Endothelial cell of umbilical vein (primary cell): ENCODE measurements around the gene NUP155. TPM values are rescaled to one million over a fixed set of nuclear protein-coding genes. Genes with fewer than 3 reads are reported as not detected.
"Not testable (repeated sequence)": the region's sequence is repeated elsewhere in the genome, so short reads cannot be mapped to it uniquely, and the experiment has no call there.

ENCODE experiments used
- BruUV-seq: library from RNA; stranded (reverse); fragments of 400-500 nt; replicated peaks from 2 replicates; lab custom pipeline; 2021; lab: Mats Ljungman, UMichigan
- CTCF ChIA-PET: fragments of 300-600, 350-600 bp; sonication (Branson Sonifier 250); formaldehyde crosslinking; loops from one replicate; lab custom pipeline; 2021; ENCODE audit warnings: antibody characterized with exemption, inconsistent platforms; lab: Charles Lee
- POLR2A ChIA-PET: fragments of 300-600, 350-600 bp; sonication (Branson Sonifier 250); formaldehyde crosslinking; loops from one replicate; lab custom pipeline; 2021; ENCODE audit warnings: antibody characterized with exemption, inconsistent platforms; lab: Charles Lee
- DNase-seq: peaks from one replicate; pipeline ENCODE4 v3.0.0-alpha.2; 2011; ENCODE audit warnings: low read depth, low spot score
- FAIRE-seq: peaks from 2 replicates; lab custom pipeline; 2011; peaks lifted over from hg19 to GRCh38; lab: Jason Lieb, UNC
- H2AFZ ChIP-seq: 2 replicates; pipeline ENCODE4 v1.6.0; 2012; ENCODE audit warnings: low read depth, low read length, control low read depth, inconsistent platforms
- H3K27ac ChIP-seq: 2 replicates; pipeline ENCODE4 v1.5.1; 2011; ENCODE audit warnings: low read depth, mild to moderate bottlenecking, control low read depth, low read length, moderate library complexity; ENCODE audit not compliant: insufficient read depth
- H3K27me3 ChIP-seq, 2 experiments: 2 replicates each; pipeline versions ENCODE4 v1.6.0 to v1.6.1; 2011; ENCODE audit warnings: low read length in 2 of 2, mixed read lengths in 1 of 2; ENCODE audit not compliant: control insufficient read depth in 2 of 2, insufficient read depth in 2 of 2
- H3K36me3 ChIP-seq, 2 experiments: 2 replicates in 1 of 2; 3 replicates in 1 of 2; pipeline ENCODE4 v1.5.1; 2011; ENCODE audit warnings: low read length in 2 of 2, mild to moderate bottlenecking in 1 of 2, moderate library complexity in 1 of 2; ENCODE audit not compliant: control insufficient read depth in 2 of 2, insufficient read depth in 2 of 2; ENCODE audit errors: extremely low read depth in 1 of 2
- H3K4me1 ChIP-seq: 3 replicates; pipeline ENCODE4 v1.5.1; 2011; ENCODE audit warnings: mild to moderate bottlenecking, low read length; ENCODE audit not compliant: control insufficient read depth, insufficient read depth; ENCODE audit errors: extremely low read depth
- H3K4me2 ChIP-seq: 2 replicates; pipeline ENCODE4 v1.6.1; 2011; ENCODE audit warnings: low read length, control low read depth, mixed read lengths; ENCODE audit not compliant: insufficient read depth
- H3K4me3 ChIP-seq, 3 experiments: fragments of 200-600 bp in 1 of 3; sonication (generic), shearing (Covaris generic) in 1 of 3; replicated peaks in 1 of 3; 2 replicates each; pipeline ENCODE4 v1.5.1; 2011 to 2016; ENCODE audit warnings: control low read depth in 3 of 3, low read length in 3 of 3, mild to moderate bottlenecking in 2 of 3, inconsistent platforms in 1 of 3, low read depth in 1 of 3, moderate library complexity in 1 of 3; ENCODE audit not compliant: insufficient read depth in 1 of 3
- H3K79me2 ChIP-seq: 2 replicates; pipeline ENCODE4 v1.6.0; 2012; ENCODE audit warnings: low read length, inconsistent platforms; ENCODE audit not compliant: control insufficient read depth, insufficient read depth
- H3K9ac ChIP-seq: replicated peaks from 2 replicates; pipeline ENCODE3; 2011; ENCODE audit warnings: low read length, control low read depth; ENCODE audit not compliant: insufficient read depth; ENCODE audit errors: extremely low read depth
- H3K9me1 ChIP-seq: replicated peaks from 3 replicates; pipeline ENCODE4 v1.6.0; 2011; ENCODE audit warnings: mild to moderate bottlenecking, low read length; ENCODE audit not compliant: control insufficient read depth, insufficient read depth; ENCODE audit errors: extremely low read depth
- H3K9me3 ChIP-seq: replicated peaks from 2 replicates; pipeline ENCODE4 v1.5.1; 2012; ENCODE audit warnings: low read length, inconsistent platforms; ENCODE audit not compliant: control insufficient read depth, insufficient read depth
- H4K20me1 ChIP-seq: replicated peaks from 2 replicates; pipeline ENCODE3; 2011; ENCODE audit warnings: mild to moderate bottlenecking, low read length; ENCODE audit not compliant: control insufficient read depth, insufficient read depth; ENCODE audit errors: extremely low read depth
- MAX ChIP-seq: IDR thresholded peaks from 2 replicates; pipeline ENCODE4 v1.6.1; 2011; ENCODE audit not compliant: insufficient read depth, insufficient read length
- POLR2AphosphoS5 ChIP-seq: IDR thresholded peaks from 2 replicates; pipeline ENCODE4 v1.6.1; 2012; ENCODE audit warnings: low read depth, mild to moderate bottlenecking, control low read depth, low read length, moderate library complexity; ENCODE audit not compliant: insufficient read depth
- dilution Hi-C: fragments of 300-500 bp; cut with MboI; formaldehyde crosslinking; loops from one replicate; pipeline ENCODE4 v1.15.0; 2019; ENCODE audit warnings: low sequenced_read_pairs; ENCODE audit not compliant: extremely low pct_ligation_motif_present
- intact Hi-C: fragments of 100-400 bp; cut with micrococcal nuclease; formaldehyde crosslinking; loops from one replicate; pipeline ENCODE4 v1.10.0; 2022
- polyA plus RNA-seq, 4 experiments: library from polyadenylated mRNA; depleted of rRNA in 3 of 4; stranded (reverse) in 3 of 4; unstranded in 1 of 4; fragments of >200 nt; gene quantifications; 2 replicates each; pipeline versions ENCODE4 v1.2.1 to v1.2.3, GENCODE V29; 2011 to 2012; ENCODE audit warnings: missing spikeins in 1 of 4
- total RNA-seq: library from RNA; stranded (reverse); gene quantifications from 2 replicates; pipeline ENCODE4 v1.2.3, GENCODE V29; 2021

The NUP155 gene
- total and polyA plus RNA-seq, 2 donors (not counting 3 experiments of a cell fraction or from before 2014, with no cell fraction given) = 11.1 to 36.6 TPM

DNA sequence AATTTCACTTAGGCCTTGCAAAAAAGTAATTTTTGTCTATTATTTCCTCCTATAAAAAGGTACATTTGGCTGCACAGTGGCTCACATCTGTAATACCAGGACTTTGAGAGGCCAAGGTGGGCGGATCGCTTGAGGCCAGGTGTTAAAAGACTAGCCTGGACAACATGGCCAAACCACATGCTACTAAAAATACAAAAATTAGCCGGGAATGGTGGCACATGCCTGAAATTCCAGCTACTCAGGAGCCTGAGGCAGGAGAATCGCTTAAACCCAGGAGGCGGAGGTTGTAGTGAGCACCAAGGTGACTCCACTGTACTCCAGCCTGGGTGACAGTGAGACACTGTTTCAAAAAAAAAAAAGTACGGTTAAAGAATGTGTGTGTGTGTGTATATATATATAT, 15.7 kb downstream of the NUP155 start:
- no peaks in the 10 kb centered on the region for H3K9me3 ChIP-seq
- no peak for DNase-seq
- no peak overlapping the region for H3K9ac ChIP-seq
- POLR2A ChIA-PET = no interaction called here
- H3K36me3 ChIP-seq = peaks cover 3 to 4% of the 10 kb centered on the region in 2 experiments
- no peaks in the 10 kb centered on the region for H4K20me1 ChIP-seq
- H3K9me1 ChIP-seq = no peaks in the 10 kb centered on the region
- no TSS peak for BruUV-seq
- H3K4me1 ChIP-seq = no peaks in the 10 kb centered on the region
- H2AFZ ChIP-seq = no peak overlapping the region
- dilution Hi-C loops = no loop called here
- H3K79me2 ChIP-seq = peaks cover 4% of the 10 kb centered on the region
- no peak for FAIRE-seq
- no peak overlapping the region for H3K27ac ChIP-seq
- no peak overlapping the region for H3K4me2 ChIP-seq
- H3K4me3 ChIP-seq = no peak overlapping the region
- intact Hi-C loops = no loop called here
- no peaks in the 10 kb centered on the region for H3K27me3 ChIP-seq
- no peak for TF ChIP-seq MAX
- no peak for TF ChIP-seq POLR2AphosphoS5
- CTCF ChIA-PET = no interaction called here

DNA sequence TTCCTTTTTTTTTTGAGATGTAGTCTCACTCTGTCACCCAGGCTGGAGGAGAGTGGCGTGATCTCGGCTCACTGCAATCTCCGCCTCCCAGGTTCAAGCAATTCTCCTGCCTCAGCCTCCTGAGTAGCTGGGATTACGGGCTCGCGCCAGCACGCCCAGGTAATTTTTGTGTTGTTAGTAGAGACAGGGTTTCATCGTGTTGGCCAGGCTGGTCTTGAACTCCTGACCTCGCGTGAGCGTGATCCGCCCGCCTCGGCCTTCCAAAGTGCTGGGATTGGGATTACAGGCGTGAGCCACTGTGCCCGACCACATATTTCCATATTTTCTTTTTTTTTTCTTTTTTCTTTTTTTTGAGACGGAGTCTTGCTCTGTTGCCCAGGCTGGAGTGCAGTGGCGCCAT, 28.2 kb downstream of the NUP155 start:
- POLR2A ChIA-PET, H3K9ac ChIP-seq: not testable (repeated sequence)
- H3K36me3 ChIP-seq = peaks cover 3 to 15% of the 10 kb centered on the region in 2 experiments

GRCh38 chr5:37334754-37335153, 36.2 kb downstream of the NUP155 start:
- H3K4me2 ChIP-seq, H3K4me3 ChIP-seq, CTCF ChIA-PET, H4K20me1 ChIP-seq, H3K9ac ChIP-seq, H3K9me3 ChIP-seq, BruUV-seq, H3K27ac ChIP-seq, H3K79me2 ChIP-seq, FAIRE-seq, DNase-seq, H3K27me3 ChIP-seq, H3K4me1 ChIP-seq, H2AFZ ChIP-seq, POLR2A ChIA-PET, dilution Hi-C loops, intact Hi-C loops, H3K9me1 ChIP-seq: not testable (repeated sequence)
- peaks cover 3 to 16% of the 10 kb centered on the region in 2 experiments for H3K36me3 ChIP-seq

More for the DNA sequence above, 28.2 kb downstream of the NUP155 start:
- CTCF ChIA-PET, H3K4me2 ChIP-seq, DNase-seq, H3K9me1 ChIP-seq, dilution Hi-C loops, H3K79me2 ChIP-seq, BruUV-seq, H4K20me1 ChIP-seq, FAIRE-seq, H2AFZ ChIP-seq, H3K4me3 ChIP-seq, H3K27me3 ChIP-seq, H3K9me3 ChIP-seq, intact Hi-C loops, H3K4me1 ChIP-seq, H3K27ac ChIP-seq: not testable (repeated sequence)
